MM.1S (cell line): ENCODE results near the gene PIGS.

ENCODE experiments used
- CTCF ChIP-seq: fragments of 300-600 bp; sonication (generic); IDR thresholded peaks from 2 replicates; pipeline ENCODE4 v1.5.1; 2016; ENCODE audit warnings: antibody characterized with exemption, low read length, mixed read lengths
- EZH2 ChIP-seq: fragments of 300-600 bp; sonication (generic); optimal IDR thresholded peaks from 2 replicates; pipeline ENCODE3; 2017; ENCODE audit warnings: low read depth, mild to moderate bottlenecking, antibody characterized with exemption, low read length, mixed read lengths

GRCh38 chr17:28551421-28552175, 19.7 kb downstream of the PIGS start:
- TF ChIP-seq CTCF: no peak
- no peak for TF ChIP-seq EZH2
